AG09319 (cell line): Measurements from ENCODE around the gene RPTOR.
"Not testable (repeated sequence)": the region's sequence is repeated elsewhere in the genome, so short reads cannot be mapped to it uniquely, and the experiment has no call there.

Experiments used
- DNase-seq: peaks from one replicate; pipeline ENCODE4 v3.0.0-alpha.2; 2010; ENCODE audit warnings: low read depth; ENCODE audit errors: extremely low read depth
- CTCF ChIP-seq: IDR thresholded peaks from 2 replicates; pipeline ENCODE4 v1.5.1; 2011; ENCODE audit warnings: low read depth, mild to moderate bottlenecking, inconsistent platforms, low read length, moderate library complexity

The RPTOR gene

GRCh38 chr17:80807882-80808281 is 263.2 kb downstream of the RPTOR start:
- no peak for DNase-seq
- no peak for TF ChIP-seq CTCF

- no peak for DNase-seq
- no peak for TF ChIP-seq CTCF
Observed at GRCh38 chr17:80811181-80812105, 266.8 kb downstream of the RPTOR start.

- no peak for DNase-seq
- no peak for TF ChIP-seq CTCF
Observed at GRCh38 chr17:80812362-80813088, 267.9 kb downstream of the RPTOR start.

- no peak for TF ChIP-seq CTCF
- no peak for DNase-seq
Observed at GRCh38 chr17:80813318-80813717, 268.7 kb downstream of the RPTOR start.

- no peak for TF ChIP-seq CTCF
- no peak for DNase-seq
Observed at GRCh38 chr17:80814491-80814890, 269.9 kb downstream of the RPTOR start.

- no peak for TF ChIP-seq CTCF
- no peak for DNase-seq
Observed at GRCh38 chr17:80815151-80815681, 270.6 kb downstream of the RPTOR start.

- DNase-seq, result not testable (repeated sequence)
Observed at GRCh38 chr17:80815718-80816117, 271.1 kb downstream of the RPTOR start.
